WTC11 (cell line): ENCODE results near the gene WDPCP. TPM values are rescaled to one million over a fixed set of nuclear protein-coding genes. Genes with fewer than 3 reads are reported as not detected.

Source experiments
- ATAC-seq: fragments of 200-7000 bp; cut with Tn5 transposase; 2 replicates; pipeline ENCODE4 v1.10.0; 2021; ENCODE audit warnings: mild to moderate bottlenecking, moderate library complexity
- CTCF ChIA-PET: fragments of 300-600 bp; sonication (Branson Sonifier 250); formaldehyde crosslinking; loops from one replicate; lab custom pipeline; 2021; ENCODE audit warnings: antibody characterized with exemption; lab: Charles Lee
- POLR2A ChIA-PET: fragments of 350-600 bp; sonication (Branson Sonifier 250); formaldehyde crosslinking; loops from one replicate; lab custom pipeline; 2021; ENCODE audit warnings: antibody characterized with exemption; lab: Charles Lee
- DNase-seq: peaks from one replicate; pipeline ENCODE4 v3.0.0; 2021; ENCODE audit warnings: low spot score
- H3K27ac Mint-ChIP-seq: 2 replicates; pipeline ENCODE4 v1.8.0; 2021; ENCODE audit warnings: mixed read lengths
- H3K27me3 Mint-ChIP-seq: 2 replicates; pipeline ENCODE4 v1.8.0; 2021; ENCODE audit warnings: low read depth, mild to moderate bottlenecking, moderate library complexity, mixed read lengths
- H3K36me3 Mint-ChIP-seq: 2 replicates; pipeline ENCODE4 v1.8.0; 2021; ENCODE audit warnings: mixed read lengths
- H3K4me1 Mint-ChIP-seq: 2 replicates; pipeline ENCODE4 v1.8.0; 2022; ENCODE audit warnings: mixed read lengths
- H3K4me3 Mint-ChIP-seq: 2 replicates; pipeline ENCODE4 v1.8.0; 2021; ENCODE audit warnings: mild to moderate bottlenecking, moderate library complexity, mixed read lengths
- H3K9me3 Mint-ChIP-seq: 2 replicates; pipeline ENCODE4 v1.8.0; 2021; ENCODE audit warnings: mixed read lengths
- ARID4B ChIP-seq: sonication (generic); formaldehyde crosslinking; IDR thresholded peaks from 2 replicates; pipeline ENCODE4 v1.8.0; 2023; ENCODE audit warnings: missing genetic modification reagents, mild to moderate bottlenecking, borderline replicate concordance
- CBFB ChIP-seq: sonication (generic); formaldehyde crosslinking; IDR thresholded peaks from 2 replicates; pipeline ENCODE4 v1.8.1; 2022; ENCODE audit warnings: mild to moderate bottlenecking, low read depth, missing genetic modification reagents
- JAZF1 ChIP-seq: fragments of 250-450 bp; sonication (Bioruptor Pico); IDR thresholded peaks from 2 replicates; pipeline ENCODE4 v1.9.0; 2021; ENCODE audit warnings: moderate library complexity, mild to moderate bottlenecking, inconsistent platforms
- OVOL2 ChIP-seq: fragments of 250-450 bp; sonication (Bioruptor Pico); IDR thresholded peaks from 2 replicates; pipeline ENCODE4 v1.9.0; 2021; ENCODE audit warnings: mild to moderate bottlenecking, borderline replicate concordance
- TEAD4 ChIP-seq: sonication (generic); formaldehyde crosslinking; IDR thresholded peaks from 2 replicates; pipeline ENCODE4 v1.8.0; 2022; ENCODE audit warnings: mild to moderate bottlenecking, missing genetic modification reagents
- ZNF232 ChIP-seq: sonication (generic); formaldehyde crosslinking; IDR thresholded peaks from 2 replicates; pipeline ENCODE4 v1.8.0; 2022; ENCODE audit warnings: mild to moderate bottlenecking, missing genetic modification reagents
- ZNF396 ChIP-seq: fragments of 250-450 bp; sonication (Bioruptor Pico); IDR thresholded peaks from 2 replicates; pipeline ENCODE4 v1.8.0; 2021; ENCODE audit warnings: mild to moderate bottlenecking, moderate library complexity, borderline replicate concordance
- total RNA-seq: library from RNA; stranded (reverse); gene quantifications from 3 replicates; pipeline ENCODE4 v1.2.3, GENCODE V29; 2021
- TF ChIP-seq, protein P1 (sequence below): sonication (generic); formaldehyde crosslinking; IDR thresholded peaks from 2 replicates; pipeline ENCODE4 v1.8.1; 2023; ENCODE audit warnings: mild to moderate bottlenecking, missing genetic modification reagents
- TF ChIP-seq, protein P2 (sequence below): sonication (generic); formaldehyde crosslinking; IDR thresholded peaks from 2 replicates; pipeline ENCODE4 v1.8.1; 2023; ENCODE audit warnings: mild to moderate bottlenecking, moderate library complexity, missing genetic modification reagents
- TF ChIP-seq, protein P3 (sequence below): sonication (generic); formaldehyde crosslinking; IDR thresholded peaks from 2 replicates; pipeline ENCODE4 v1.8.0; 2023; ENCODE audit warnings: mild to moderate bottlenecking, missing genetic modification reagents
- TF ChIP-seq, protein P4 (sequence below): sonication (generic); formaldehyde crosslinking; IDR thresholded peaks from 2 replicates; pipeline ENCODE4 v1.8.0; 2022; ENCODE audit warnings: mild to moderate bottlenecking, missing genetic modification reagents

WDPCP gene
- total RNA-seq, 1 experiment from 2014 or later: 10.9 TPM

- ChIA-PET POLR2A (no interaction called here), CTCF (no interaction called here)
- Mint-ChIP-seq H3K9me3 (no peaks in the 10 kb centered on the region), H3K36me3 (peaks cover 39% of the 10 kb centered on the region), H3K27ac (peak overlapping the region; percentile 71), H3K4me3 (peak overlapping the region; percentile 99), H3K27me3 (no peaks in the 10 kb centered on the region), H3K4me1 (peaks cover 38% of the 10 kb centered on the region)
- ATAC-seq (no peak), DNase-seq (no peak)
- TF ChIP-seq, protein P1, sequence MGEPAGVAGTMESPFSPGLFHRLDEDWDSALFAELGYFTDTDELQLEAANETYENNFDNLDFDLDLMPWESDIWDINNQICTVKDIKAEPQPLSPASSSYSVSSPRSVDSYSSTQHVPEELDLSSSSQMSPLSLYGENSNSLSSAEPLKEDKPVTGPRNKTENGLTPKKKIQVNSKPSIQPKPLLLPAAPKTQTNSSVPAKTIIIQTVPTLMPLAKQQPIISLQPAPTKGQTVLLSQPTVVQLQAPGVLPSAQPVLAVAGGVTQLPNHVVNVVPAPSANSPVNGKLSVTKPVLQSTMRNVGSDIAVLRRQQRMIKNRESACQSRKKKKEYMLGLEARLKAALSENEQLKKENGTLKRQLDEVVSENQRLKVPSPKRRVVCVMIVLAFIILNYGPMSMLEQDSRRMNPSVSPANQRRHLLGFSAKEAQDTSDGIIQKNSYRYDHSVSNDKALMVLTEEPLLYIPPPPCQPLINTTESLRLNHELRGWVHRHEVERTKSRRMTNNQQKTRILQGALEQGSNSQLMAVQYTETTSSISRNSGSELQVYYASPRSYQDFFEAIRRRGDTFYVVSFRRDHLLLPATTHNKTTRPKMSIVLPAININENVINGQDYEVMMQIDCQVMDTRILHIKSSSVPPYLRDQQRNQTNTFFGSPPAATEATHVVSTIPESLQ (CRISPR knock-in tag): no peak
- TF ChIP-seq ZNF396 (CRISPR knock-in tag): no peak
- no peak for TF ChIP-seq JAZF1 (CRISPR knock-in tag)
- TF ChIP-seq, protein P2, sequence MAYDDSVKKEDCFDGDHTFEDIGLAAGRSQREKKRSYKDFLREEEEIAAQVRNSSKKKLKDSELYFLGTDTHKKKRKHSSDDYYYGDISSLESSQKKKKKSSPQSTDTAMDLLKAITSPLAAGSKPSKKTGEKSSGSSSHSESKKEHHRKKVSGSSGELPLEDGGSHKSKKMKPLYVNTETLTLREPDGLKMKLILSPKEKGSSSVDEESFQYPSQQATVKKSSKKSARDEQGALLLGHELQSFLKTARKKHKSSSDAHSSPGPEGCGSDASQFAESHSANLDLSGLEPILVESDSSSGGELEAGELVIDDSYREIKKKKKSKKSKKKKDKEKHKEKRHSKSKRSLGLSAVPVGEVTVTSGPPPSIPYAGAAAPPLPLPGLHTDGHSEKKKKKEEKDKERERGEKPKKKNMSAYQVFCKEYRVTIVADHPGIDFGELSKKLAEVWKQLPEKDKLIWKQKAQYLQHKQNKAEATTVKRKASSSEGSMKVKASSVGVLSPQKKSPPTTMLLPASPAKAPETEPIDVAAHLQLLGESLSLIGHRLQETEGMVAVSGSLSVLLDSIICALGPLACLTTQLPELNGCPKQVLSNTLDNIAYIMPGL (CRISPR knock-in tag): no peak
- no peak for TF ChIP-seq CBFB (CRISPR knock-in tag)
- no peak for TF ChIP-seq OVOL2 (CRISPR knock-in tag)
These were observed 2.5 kb upstream of the WDPCP start for GRCh38 chr2:63590626-63591408.

DNA sequence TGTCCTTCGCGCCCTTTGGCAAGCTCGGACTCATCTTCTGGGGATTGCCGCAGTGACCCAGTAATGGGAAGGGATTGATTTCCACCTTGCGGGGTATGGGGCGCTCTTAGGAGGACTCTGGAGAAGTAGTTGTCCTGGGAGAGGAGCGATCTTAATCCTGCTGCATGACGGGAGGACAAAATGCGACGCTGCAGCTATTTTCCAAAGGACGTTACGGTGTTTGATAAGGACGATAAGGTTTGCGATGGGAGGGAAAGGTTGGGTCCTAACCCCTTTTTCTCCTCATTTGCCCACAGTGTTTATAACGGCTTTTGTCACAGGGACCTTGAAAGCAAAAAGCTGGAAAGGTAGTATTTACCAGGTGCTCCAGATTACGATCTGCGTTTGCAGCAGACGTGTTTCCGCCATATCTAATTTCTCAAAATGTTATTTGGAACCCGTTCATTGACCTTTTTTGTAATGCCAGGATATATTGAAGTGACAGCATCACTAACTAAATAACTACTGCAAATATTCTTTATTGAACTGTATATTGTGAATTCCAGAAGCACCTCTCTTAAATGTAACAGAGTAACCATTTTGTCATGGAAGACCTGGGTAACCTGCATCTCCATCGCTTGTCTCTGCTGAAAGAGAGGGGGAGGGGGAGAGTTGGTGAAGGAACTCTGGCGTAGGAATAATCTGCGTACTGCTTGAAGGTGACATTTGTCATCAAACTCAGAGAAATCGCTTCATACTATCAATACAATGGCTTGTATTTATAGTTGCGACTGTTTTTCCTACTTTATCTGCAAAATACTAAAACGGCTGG is 1.1 kb upstream of the WDPCP start:
- Mint-ChIP-seq H3K9me3 (no peaks in the 10 kb centered on the region), H3K27ac (peak overlapping the region; percentile 97), H3K4me1 (peaks cover 36% of the 10 kb centered on the region), H3K4me3 (peak overlapping the region; percentile 99), H3K36me3 (peaks cover 24% of the 10 kb centered on the region)
- DNase-seq: peak; percentile 39
- CTCF ChIA-PET: interaction anchor here (0.9 to 1.7 kb wide), 5 partner anchors 10 to 164 kb away, joined by 3 to 6 read pairs (median 3); no protein-coding TSS in a partner anchor
- ATAC-seq: peak; percentile 14
- 0 out of 2 replicates have a peak, but pooled peaks have one; percentile 42 for TF ChIP-seq TEAD4
- TF ChIP-seq, protein P3, sequence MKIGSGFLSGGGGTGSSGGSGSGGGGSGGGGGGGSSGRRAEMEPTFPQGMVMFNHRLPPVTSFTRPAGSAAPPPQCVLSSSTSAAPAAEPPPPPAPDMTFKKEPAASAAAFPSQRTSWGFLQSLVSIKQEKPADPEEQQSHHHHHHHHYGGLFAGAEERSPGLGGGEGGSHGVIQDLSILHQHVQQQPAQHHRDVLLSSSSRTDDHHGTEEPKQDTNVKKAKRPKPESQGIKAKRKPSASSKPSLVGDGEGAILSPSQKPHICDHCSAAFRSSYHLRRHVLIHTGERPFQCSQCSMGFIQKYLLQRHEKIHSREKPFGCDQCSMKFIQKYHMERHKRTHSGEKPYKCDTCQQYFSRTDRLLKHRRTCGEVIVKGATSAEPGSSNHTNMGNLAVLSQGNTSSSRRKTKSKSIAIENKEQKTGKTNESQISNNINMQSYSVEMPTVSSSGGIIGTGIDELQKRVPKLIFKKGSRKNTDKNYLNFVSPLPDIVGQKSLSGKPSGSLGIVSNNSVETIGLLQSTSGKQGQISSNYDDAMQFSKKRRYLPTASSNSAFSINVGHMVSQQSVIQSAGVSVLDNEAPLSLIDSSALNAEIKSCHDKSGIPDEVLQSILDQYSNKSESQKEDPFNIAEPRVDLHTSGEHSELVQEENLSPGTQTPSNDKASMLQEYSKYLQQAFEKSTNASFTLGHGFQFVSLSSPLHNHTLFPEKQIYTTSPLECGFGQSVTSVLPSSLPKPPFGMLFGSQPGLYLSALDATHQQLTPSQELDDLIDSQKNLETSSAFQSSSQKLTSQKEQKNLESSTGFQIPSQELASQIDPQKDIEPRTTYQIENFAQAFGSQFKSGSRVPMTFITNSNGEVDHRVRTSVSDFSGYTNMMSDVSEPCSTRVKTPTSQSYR (CRISPR knock-in tag): no peak
- TF ChIP-seq ZNF232 (CRISPR knock-in tag): 0 out of 2 replicates have a peak, but pooled peaks have one; percentile 1
- TF ChIP-seq ARID4B (CRISPR knock-in tag): 0 out of 2 replicates have a peak, but pooled peaks have one; percentile 28
- TF ChIP-seq, protein P4, sequence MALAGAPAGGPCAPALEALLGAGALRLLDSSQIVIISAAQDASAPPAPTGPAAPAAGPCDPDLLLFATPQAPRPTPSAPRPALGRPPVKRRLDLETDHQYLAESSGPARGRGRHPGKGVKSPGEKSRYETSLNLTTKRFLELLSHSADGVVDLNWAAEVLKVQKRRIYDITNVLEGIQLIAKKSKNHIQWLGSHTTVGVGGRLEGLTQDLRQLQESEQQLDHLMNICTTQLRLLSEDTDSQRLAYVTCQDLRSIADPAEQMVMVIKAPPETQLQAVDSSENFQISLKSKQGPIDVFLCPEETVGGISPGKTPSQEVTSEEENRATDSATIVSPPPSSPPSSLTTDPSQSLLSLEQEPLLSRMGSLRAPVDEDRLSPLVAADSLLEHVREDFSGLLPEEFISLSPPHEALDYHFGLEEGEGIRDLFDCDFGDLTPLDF (CRISPR knock-in tag): no peak
- TF ChIP-seq, all 79 proteins: peak for 3
- no peaks in the 10 kb centered on the region for H3K27me3 Mint-ChIP-seq
- POLR2A ChIA-PET: interaction anchor here (0.9 to 1.9 kb wide), 7 partner anchors 10 to 252 kb away, joined by 3 to 14 read pairs (median 7); partner anchors contain the start of gene UGP2
